ENCODE measurements around the gene PDHA1.

DNA sequence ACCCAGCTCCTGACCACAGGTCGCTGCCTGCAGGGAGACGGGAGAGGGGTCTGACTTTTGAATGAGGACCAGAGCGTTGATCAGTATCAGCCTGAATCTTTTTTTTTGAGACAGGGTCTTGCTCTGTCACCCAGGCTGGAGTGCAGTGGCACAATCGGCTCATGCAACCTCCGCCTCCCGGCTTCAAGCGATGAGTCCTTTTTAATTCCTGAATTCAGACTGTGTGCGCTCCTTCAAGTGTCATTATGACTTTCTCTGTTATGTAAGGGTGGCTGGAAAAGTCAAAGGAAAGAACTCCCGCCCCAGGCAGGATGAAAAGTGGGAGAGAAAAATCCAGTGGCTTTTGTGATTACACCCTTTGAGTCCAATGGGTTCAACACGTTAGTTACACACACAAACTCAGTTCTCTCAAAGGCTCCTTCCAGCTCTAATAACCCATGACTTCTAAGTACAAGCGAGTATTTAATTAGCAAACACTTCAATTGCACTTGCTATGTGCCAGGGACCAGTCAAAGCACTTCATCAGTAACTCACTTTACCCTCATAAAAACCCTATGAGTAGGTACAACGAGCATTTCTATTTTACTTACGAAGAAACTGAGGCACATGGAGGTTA lies 44.4 kb downstream of the PDHA1 start:
- TF ChIP-seq POLR2AphosphoS5 (IDR thresholded peaks at IDR 0.05) (no peak), EP300 (IDR thresholded peaks at IDR 0.05) (no peak)
- TF ChIP-seq, protein P1, sequence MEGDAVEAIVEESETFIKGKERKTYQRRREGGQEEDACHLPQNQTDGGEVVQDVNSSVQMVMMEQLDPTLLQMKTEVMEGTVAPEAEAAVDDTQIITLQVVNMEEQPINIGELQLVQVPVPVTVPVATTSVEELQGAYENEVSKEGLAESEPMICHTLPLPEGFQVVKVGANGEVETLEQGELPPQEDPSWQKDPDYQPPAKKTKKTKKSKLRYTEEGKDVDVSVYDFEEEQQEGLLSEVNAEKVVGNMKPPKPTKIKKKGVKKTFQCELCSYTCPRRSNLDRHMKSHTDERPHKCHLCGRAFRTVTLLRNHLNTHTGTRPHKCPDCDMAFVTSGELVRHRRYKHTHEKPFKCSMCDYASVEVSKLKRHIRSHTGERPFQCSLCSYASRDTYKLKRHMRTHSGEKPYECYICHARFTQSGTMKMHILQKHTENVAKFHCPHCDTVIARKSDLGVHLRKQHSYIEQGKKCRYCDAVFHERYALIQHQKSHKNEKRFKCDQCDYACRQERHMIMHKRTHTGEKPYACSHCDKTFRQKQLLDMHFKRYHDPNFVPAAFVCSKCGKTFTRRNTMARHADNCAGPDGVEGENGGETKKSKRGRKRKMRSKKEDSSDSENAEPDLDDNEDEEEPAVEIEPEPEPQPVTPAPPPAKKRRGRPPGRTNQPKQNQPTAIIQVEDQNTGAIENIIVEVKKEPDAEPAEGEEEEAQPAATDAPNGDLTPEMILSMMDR (IDR thresholded peaks at IDR 0.05): no peak
